ENCODE results near the gene ITGA11.

ITGA11 gene

DNA sequence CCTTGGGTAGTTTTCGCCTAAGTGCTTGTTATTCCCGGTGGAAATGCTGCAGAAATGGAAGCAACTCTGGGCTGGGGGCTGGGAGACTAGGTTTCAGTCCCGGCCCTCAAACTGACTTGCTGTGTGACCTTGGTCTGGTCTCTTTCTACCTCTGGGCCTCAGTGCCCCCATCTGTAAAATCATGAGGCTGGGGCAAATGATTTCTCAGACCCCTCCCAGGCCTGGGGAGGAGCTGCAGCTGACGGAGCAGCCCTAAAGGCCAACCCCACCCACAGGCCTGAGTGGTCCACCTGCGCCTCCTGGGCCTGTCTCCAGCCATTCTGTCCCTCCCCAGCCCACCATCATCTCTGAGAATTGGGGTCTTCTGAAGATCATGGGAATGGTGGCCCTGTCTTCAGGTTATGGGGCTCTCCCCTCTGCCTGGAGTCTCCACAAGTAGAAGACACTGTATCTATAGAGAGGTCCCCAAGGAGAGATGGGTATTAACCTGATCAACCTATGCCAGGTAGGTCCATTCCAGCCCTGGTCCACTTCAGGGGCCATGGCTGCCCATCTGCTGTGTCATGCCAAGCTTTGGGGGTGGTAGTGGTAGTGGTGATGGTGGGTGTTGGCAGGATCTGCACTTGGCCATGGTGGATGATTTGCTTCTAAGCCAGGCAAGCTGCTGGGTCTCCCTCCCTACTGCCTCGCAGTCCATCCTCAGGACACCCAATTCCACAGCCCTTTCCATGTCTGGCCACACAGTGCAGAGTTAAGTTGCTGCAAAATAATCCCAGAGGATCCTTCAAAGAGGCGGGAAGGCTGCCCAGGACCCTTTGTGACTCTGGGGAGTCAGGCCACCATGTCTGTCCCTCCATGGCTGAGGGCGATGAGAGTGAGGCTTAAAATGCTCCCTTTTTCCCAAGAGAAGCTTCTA is 46.0 kb downstream of the ITGA11 start:
- TF ChIP-seq BACH2 (CRISPR knock-in tag; IDR thresholded peaks at IDR 0.05; ENCODE audit: borderline replicate concordance) (no peak), ZNF565 (CRISPR knock-in tag; conservative IDR thresholded peaks at IDR 0.05; ENCODE audit: low read depth) (no peak), SNAI2 (CRISPR knock-in tag; IDR thresholded peaks at IDR 0.05) (no peak), OSR1 (CRISPR knock-in tag; IDR thresholded peaks at IDR 0.05) (no peak), ZNF8 (CRISPR knock-in tag; IDR thresholded peaks at IDR 0.05) (no peak), RARB (CRISPR knock-in tag; IDR thresholded peaks at IDR 0.05) (no peak), ISL1 (CRISPR knock-in tag; IDR thresholded peaks at IDR 0.05) (no peak)
- TF ChIP-seq, protein P1, sequence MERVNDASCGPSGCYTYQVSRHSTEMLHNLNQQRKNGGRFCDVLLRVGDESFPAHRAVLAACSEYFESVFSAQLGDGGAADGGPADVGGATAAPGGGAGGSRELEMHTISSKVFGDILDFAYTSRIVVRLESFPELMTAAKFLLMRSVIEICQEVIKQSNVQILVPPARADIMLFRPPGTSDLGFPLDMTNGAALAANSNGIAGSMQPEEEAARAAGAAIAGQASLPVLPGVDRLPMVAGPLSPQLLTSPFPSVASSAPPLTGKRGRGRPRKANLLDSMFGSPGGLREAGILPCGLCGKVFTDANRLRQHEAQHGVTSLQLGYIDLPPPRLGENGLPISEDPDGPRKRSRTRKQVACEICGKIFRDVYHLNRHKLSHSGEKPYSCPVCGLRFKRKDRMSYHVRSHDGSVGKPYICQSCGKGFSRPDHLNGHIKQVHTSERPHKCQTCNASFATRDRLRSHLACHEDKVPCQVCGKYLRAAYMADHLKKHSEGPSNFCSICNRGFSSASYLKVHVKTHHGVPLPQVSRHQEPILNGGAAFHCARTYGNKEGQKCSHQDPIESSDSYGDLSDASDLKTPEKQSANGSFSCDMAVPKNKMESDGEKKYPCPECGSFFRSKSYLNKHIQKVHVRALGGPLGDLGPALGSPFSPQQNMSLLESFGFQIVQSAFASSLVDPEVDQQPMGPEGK (CRISPR knock-in tag; IDR thresholded peaks at IDR 0.05; ENCODE audit: borderline replicate concordance) = no peak
- ATAC-seq = no peak

DNA sequence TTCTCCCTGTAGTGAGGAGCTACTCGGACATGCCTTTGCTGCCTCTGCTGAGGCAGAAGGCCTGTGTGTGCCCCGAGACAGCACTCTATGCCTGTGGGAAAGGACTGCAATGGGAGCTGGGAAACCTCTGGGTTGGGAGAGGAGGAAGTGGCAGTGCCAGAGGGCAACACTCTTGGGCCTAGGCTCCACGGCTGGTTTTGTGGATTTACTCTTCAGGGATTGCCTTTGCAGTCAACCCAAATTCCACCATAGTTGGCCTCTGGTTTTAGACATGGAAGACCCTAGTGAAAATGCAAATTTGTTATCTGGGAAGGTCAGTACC is 46.8 kb downstream of the ITGA11 start:
- ATAC-seq = no peak
- TF ChIP-seq ZFP3 (CRISPR knock-in tag; IDR thresholded peaks at IDR 0.05) (no peak), TOX (CRISPR knock-in tag; IDR thresholded peaks at IDR 0.05; ENCODE audit: borderline replicate concordance) (no peak), ZNF8 (CRISPR knock-in tag; IDR thresholded peaks at IDR 0.05) (no peak), SNAI2 (CRISPR knock-in tag; IDR thresholded peaks at IDR 0.05) (no peak), GLIS3 (CRISPR knock-in tag; IDR thresholded peaks at IDR 0.05) (no peak), ZNF70 (CRISPR knock-in tag; IDR thresholded peaks at IDR 0.05) (no peak), TCF4 (CRISPR knock-in tag; IDR thresholded peaks at IDR 0.05; ENCODE audit: borderline replicate concordance) (no peak), ZFP30 (CRISPR knock-in tag; IDR thresholded peaks at IDR 0.05) (no peak)

DNA sequence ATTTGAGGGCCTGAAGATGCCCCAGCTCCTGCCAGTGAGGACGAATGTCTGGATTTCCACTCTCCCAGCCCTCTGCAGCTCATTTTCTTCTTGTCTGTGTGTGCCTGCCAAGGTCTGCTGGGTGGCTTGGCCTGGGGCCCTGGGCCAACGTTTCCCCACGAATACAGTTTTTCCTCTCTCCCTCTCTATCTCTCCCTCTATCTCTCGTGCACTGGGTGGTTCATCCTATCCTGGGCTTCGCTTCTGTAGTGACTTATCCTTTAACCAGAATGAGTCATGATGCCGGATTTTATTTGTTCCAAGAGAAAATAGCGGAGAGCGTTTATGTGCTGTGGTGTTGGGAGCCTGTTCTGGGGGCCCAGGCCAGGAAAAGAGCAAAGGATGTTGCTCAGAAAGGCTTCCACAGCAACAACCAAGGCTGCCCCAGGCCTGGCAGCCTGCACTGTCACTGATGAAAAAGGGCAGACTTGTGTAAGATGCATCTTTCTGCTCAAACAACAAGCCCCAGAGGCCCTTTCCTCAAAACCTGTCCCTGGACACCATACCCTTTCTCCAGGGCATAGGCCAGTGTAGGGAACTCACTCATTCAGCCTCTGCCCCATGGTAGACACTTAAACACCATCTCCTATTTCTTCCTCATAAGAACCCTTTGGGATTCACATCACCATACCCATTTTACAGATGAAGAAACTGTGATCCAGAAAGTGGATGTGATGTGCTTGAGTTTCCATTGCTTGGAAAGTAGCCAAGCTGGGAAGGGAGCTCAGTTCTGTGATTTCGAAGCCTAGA is 47.3 kb downstream of the ITGA11 start:
- TF ChIP-seq BACH2 (CRISPR knock-in tag; IDR thresholded peaks at IDR 0.05; ENCODE audit: borderline replicate concordance) = no peak
- no peak for TF ChIP-seq ISL1 (CRISPR knock-in tag; IDR thresholded peaks at IDR 0.05)
- peak; percentile 96 for ATAC-seq

DNA sequence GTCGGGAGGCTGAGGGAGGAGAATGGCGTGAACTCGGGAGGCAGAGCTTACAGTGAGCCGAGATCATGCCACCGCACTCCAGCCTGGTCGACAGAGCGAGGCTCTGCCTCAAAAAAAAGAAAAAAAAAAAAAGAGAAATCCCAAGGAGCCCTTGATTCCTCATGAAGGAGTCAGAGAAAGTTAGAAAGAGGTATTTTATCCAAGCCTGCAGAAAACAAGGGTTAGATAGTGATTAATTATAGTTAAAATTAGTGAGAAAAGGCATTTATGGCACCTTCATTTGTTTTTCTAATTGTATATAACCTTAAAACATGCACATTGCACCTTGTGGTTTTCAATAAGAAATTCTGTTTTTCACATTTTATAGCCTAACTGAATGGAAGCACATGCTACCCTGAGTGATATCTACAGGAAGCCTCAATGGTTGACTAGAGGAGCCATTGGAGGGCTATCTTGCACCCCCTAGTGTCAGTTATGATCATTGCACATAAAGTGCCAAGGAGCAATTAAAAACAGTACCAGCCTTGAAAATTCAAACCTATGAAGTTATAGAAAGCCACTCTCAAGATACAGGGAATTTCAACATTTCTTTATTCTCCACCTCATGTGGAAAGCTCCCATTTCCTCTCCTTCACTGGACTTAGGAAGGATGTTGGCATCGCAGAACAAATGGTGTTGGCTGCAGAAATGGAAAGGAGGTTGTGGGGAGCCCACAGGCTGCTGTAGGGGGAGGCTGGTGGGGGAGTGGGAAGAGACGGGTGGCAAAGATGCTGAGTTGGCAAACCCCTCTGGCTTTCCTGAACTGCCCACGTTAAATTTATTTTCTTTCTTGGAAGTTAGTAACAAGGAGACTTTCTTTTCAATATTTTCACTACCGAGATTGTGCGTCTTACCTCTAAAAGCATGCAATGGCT is 48.5 kb downstream of the ITGA11 start:
- TF ChIP-seq, protein P1 (CRISPR knock-in tag; IDR thresholded peaks at IDR 0.05; ENCODE audit: borderline replicate concordance) = no peak
- TF ChIP-seq ZNF70 (CRISPR knock-in tag; IDR thresholded peaks at IDR 0.05) (no peak), ZNF565 (CRISPR knock-in tag; conservative IDR thresholded peaks at IDR 0.05; ENCODE audit: low read depth) (no peak)
- ATAC-seq = peak; percentile 47

DNA sequence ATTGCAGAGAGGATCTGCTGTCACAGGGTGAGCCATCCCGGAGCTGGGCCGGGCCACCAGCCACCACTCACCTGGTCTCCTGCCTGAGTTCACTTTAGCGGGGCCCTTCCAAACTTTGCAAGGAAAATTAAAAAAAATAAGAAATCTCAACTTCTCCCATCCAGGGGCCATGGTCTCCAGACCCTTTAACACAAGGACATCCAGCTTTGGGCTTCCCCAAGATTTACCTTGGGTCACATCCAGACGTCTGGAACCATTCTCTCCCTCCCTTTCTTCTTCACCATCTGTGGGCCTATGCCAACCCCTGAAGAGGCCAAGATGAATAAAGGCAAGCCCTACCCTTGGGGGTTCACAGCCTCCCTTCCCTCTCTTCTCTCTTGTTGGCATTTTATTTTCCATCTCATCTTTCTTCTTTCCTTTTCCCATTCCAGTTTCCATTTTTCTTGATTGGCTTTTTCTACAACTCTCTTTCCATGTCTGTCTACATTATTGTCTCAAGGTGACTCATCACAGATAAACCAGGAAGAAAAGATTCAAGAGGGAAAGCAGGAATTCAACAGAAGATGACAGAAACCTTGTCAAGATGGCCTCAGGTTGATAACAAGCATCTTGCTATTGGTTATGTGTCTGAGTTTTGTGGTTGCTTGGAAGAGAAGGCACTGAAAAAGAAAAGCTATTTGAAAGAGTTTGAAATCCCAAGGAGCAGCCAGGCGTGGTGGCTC is 49.5 kb downstream of the ITGA11 start:
- ATAC-seq = no peak
- TF ChIP-seq ZFP3 (CRISPR knock-in tag; IDR thresholded peaks at IDR 0.05) (no peak), SNAI2 (CRISPR knock-in tag; IDR thresholded peaks at IDR 0.05) (no peak), CSDC2 (CRISPR knock-in tag; IDR thresholded peaks at IDR 0.05) (no peak), TOX (CRISPR knock-in tag; IDR thresholded peaks at IDR 0.05; ENCODE audit: borderline replicate concordance) (no peak), RARB (CRISPR knock-in tag; IDR thresholded peaks at IDR 0.05) (no peak), OSR1 (CRISPR knock-in tag; IDR thresholded peaks at IDR 0.05) (no peak)
- TF ChIP-seq, protein P2, sequence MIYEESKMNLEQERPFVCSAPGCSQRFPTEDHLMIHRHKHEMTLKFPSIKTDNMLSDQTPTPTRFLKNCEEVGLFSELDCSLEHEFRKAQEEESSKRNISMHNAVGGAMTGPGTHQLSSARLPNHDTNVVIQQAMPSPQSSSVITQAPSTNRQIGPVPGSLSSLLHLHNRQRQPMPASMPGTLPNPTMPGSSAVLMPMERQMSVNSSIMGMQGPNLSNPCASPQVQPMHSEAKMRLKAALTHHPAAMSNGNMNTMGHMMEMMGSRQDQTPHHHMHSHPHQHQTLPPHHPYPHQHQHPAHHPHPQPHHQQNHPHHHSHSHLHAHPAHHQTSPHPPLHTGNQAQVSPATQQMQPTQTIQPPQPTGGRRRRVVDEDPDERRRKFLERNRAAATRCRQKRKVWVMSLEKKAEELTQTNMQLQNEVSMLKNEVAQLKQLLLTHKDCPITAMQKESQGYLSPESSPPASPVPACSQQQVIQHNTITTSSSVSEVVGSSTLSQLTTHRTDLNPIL (CRISPR knock-in tag; IDR thresholded peaks at IDR 0.05; ENCODE audit: low read depth) = no peak
- TF ChIP-seq, protein P3, sequence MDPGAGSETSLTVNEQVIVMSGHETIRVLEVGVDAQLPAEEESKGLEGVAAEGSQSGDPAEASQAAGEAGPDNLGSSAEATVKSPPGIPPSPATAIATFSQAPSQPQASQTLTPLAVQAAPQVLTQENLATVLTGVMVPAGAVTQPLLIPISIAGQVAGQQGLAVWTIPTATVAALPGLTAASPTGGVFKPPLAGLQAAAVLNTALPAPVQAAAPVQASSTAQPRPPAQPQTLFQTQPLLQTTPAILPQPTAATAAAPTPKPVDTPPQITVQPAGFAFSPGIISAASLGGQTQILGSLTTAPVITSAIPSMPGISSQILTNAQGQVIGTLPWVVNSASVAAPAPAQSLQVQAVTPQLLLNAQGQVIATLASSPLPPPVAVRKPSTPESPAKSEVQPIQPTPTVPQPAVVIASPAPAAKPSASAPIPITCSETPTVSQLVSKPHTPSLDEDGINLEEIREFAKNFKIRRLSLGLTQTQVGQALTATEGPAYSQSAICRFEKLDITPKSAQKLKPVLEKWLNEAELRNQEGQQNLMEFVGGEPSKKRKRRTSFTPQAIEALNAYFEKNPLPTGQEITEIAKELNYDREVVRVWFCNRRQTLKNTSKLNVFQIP (CRISPR knock-in tag; IDR thresholded peaks at IDR 0.05; ENCODE audit: borderline replicate concordance, low read depth) = no peak
- TF ChIP-seq, protein P4, sequence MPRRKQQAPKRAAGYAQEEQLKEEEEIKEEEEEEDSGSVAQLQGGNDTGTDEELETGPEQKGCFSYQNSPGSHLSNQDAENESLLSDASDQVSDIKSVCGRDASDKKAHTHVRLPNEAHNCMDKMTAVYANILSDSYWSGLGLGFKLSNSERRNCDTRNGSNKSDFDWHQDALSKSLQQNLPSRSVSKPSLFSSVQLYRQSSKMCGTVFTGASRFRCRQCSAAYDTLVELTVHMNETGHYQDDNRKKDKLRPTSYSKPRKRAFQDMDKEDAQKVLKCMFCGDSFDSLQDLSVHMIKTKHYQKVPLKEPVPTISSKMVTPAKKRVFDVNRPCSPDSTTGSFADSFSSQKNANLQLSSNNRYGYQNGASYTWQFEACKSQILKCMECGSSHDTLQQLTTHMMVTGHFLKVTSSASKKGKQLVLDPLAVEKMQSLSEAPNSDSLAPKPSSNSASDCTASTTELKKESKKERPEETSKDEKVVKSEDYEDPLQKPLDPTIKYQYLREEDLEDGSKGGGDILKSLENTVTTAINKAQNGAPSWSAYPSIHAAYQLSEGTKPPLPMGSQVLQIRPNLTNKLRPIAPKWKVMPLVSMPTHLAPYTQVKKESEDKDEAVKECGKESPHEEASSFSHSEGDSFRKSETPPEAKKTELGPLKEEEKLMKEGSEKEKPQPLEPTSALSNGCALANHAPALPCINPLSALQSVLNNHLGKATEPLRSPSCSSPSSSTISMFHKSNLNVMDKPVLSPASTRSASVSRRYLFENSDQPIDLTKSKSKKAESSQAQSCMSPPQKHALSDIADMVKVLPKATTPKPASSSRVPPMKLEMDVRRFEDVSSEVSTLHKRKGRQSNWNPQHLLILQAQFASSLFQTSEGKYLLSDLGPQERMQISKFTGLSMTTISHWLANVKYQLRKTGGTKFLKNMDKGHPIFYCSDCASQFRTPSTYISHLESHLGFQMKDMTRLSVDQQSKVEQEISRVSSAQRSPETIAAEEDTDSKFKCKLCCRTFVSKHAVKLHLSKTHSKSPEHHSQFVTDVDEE (CRISPR knock-in tag; IDR thresholded peaks at IDR 0.05) = no peak

All from SK-N-SH treated with all-trans-retinoic acid at 6 μM for 48 hours (cell line).